Measurements from ENCODE around the gene DNM1.
A peak's percentile ranks its signal among the peaks of the same experiment; 100 is the strongest.
"Not testable (repeated sequence)": the region's sequence is repeated elsewhere in the genome, so short reads cannot be mapped to it uniquely, and the experiment has no call there.

DNM1 gene

DNA sequence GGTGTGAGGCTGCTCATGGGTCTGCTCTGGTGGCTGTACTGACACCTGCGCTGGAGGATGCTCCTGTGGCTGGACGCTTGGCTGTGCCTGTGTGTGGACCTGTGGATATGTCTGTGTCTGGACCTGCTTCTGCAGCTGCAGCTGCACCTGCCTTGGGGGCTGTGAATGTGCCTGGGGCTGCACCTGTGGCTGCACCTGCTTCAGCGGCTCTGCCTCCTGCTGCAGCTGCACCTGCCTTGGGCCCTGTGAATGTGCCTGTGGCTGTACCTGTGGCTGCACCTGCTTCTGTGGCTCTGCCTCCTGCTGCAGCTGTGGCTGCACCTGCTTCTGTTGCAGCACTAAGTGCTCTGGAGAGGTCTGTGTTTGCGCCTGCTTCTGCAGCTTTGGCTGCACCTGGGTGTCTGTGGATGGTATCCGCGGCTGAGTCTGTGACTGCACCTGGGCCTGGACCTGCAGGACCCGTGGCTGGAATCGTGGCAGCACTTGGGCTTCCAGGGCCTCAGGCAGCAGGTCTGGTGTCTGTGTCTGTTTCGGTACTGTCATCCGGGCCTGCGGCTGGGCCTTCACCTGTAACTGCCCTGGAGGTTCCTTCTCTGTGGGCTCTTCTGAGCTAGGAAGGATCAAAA, 24.3 kb upstream of the DNM1 start:
- DNase-seq (ENCODE audit: low spot score), result no peak

DNA sequence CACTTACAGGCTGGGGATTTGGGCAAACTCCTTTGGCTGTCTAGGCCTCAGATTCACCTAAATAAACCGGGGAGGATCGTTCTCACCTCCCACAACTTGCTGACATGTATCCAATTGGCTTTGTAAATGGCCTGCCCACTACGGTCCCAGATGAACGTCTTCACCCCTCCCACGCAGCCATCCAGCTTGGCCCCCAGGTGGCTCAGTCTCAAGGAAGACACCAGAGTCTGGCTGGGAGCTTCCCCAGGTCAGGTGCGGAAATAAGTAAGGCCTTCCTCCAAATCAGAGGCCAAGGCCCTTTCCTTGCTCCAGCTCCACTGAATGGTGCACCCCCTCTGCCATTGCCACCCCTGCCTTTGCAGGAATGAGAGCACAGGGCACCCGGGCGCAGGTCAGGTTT, 23.2 kb upstream of the DNM1 start:
- DNase-seq (ENCODE audit: low spot score), result no peak

DNA sequence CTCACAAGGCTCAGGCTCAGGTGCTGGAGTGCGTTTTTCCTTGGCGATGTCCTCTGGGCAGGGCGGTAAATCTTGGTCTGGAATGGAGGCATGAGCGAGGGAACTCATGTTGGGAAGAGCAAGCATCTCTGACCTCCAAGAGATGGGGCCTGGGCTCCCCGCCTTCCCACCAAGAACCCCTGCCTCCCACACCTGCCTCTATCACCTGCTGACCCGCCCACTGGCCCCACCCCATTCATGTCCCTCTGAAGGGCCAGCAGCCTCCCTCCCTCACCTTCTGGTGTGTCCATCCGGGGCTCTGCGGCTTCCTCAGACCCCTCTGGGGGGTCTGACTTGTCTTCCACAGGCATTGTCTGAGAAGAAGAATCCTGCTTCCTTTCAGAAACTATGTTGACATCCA, 22.7 kb upstream of the DNM1 start:
- DNase-seq (ENCODE audit: low spot score), result no peak

DNA sequence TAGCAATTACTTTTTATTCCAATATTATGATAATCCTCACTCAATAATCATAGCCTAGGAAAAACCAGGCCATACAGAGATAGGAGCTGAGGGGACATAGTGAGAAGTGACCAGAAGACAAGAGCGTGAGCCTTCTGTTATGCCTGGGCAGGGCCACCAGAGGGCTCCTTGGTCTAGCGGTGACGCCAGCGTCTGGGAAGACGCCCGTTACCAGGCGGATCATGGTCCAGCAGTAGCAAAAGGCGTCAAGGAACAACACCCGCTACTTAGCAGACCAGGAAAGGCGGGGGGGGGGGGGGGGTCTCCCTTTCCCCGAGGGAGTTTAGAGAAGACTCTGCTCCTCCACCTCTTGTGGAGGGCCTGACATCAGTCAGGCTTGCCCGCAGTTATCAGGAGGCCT, 21.7 kb upstream of the DNM1 start:
- not testable (repeated sequence) for DNase-seq (ENCODE audit: low spot score)

DNA sequence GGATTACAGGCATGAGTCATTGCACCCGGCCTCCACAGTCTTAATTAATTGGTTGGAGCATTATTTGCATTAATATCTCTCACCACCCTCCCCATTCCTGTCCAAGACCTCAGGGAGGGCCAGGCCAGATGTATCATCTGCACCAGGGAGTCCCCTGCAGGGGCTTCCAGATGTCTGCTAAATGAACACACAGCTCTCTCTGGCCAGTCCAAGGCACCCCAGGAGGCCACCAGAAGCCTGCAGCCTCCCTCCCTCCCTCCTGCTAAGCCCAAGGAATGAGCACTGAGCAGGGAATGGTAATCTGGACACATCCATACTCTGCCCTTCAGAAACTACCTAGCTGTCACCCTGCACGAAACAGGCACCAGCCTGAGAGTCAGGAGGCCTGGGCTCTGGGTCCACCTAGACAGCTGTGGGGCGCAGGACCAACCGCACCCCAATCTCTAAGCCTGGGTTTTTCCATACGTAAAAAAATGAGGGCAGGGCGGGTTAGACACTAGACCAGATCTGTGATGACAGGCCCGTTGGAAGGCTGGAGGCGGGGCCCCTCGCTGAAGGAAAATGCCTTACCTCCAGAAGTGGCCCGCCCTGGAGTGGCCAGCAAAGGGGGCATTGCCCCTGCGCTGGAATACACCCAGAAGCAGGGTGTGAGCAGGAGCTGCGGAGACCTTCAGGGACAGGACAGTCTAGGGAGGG, 20.1 kb upstream of the DNM1 start:
- no peak for DNase-seq (ENCODE audit: low spot score)

DNA sequence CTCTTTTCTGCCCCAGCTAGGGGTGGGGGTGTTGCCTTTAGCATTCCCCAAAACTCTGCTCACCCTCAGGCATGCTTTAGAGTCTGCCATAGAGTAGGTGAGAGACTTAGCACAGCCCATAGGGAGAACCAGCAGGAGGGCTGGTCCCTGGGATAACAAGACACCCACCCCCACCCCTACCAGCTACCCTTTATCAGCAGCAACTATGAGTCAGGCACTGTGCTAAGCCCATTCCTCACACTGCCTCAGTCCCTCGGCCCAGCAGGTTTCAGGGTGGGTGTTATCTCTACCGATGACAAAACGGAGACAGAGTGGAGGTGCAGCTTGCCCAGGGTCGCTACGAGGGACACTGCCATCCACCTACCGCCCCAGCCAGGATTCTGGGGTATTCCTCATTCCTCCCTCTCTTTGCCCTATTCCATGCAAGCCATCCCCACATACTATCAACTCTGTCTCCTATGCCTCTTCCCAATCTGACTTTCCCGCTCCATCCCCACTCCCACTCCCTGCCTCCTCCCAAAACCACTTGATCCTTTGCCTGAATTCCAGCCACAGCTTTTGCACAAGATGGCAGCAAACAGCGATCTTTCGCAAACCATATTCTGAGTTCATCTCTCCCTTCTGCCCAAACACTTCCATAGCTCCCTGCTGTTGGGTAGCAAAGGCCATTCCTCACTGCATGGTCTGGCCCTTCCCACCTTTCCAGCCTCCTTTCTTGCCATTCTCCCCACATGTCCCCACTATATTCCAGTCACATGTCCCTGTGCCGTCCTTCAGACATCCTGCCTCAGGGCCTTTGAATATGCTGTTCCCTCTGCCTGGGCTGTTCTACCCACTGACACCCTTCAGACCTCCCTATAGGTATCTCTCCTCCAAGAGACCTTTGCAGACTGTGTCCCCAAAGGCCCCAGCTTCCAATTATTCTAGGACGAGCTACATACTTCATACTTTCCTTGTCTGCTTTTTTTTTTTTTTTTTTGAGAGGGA, 16.9 kb upstream of the DNM1 start:
- no peak for DNase-seq (ENCODE audit: low spot score)

DNA sequence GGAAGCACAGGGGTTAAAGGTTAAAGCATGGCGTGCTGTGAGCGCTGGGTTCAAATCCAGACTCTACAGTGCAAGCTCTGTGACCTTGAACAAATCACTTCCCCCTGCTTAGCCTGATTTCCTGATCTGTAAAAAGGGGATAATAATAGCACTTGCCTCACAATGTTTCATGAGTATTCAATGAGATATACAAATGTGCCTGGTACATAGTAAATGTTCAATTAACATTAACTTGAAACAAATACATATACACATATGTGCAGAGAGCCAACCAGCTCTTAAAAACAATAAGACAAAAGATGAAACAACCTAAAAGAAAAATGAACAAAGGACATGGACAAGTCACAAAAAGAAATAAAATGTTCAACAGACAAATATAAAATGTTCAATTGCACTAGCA, 15.8 kb upstream of the DNM1 start:
- no peak for DNase-seq (ENCODE audit: low spot score)

DNA sequence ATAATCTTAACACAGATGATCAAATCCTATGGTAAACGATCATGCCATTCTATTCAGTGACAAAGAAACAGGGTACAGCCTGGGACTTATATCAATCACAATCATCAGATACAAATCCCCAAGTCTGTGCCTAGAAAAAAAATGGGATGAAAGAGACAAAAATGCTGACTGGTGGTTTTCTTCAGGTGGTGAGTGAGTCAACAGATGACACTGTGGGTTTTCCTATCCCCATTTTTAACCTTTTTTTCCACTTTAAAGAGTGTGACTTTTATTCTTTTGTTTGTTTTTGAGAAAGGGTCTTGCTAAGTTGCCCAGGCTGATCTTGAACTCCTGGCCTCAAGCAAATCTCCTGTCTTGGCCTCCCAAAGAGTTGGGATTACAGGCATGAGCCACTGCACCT, 15.0 kb upstream of the DNM1 start:
- DNase-seq (ENCODE audit: low spot score), result no peak

DNA sequence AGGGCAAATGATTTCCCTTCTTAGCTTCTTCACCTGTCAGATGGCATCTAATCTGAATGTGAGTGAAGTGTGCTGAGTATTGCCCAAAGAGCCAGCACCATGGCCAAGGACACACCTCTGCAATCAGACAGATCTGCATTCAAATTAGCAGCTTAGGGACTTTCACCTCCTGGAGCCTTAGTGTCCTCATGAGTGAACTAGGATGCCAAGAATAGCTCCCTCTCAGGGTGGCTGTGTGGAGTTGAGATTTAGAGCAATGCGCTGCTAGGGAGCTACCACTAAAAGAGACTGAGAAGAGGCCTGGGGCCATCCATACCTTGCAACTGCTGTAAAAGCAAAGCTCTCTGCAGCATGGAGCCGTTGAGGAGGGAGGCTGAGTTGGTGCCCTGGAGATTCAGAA, 13.2 kb upstream of the DNM1 start:
- DNase-seq (ENCODE audit: low spot score), result no peak

DNA sequence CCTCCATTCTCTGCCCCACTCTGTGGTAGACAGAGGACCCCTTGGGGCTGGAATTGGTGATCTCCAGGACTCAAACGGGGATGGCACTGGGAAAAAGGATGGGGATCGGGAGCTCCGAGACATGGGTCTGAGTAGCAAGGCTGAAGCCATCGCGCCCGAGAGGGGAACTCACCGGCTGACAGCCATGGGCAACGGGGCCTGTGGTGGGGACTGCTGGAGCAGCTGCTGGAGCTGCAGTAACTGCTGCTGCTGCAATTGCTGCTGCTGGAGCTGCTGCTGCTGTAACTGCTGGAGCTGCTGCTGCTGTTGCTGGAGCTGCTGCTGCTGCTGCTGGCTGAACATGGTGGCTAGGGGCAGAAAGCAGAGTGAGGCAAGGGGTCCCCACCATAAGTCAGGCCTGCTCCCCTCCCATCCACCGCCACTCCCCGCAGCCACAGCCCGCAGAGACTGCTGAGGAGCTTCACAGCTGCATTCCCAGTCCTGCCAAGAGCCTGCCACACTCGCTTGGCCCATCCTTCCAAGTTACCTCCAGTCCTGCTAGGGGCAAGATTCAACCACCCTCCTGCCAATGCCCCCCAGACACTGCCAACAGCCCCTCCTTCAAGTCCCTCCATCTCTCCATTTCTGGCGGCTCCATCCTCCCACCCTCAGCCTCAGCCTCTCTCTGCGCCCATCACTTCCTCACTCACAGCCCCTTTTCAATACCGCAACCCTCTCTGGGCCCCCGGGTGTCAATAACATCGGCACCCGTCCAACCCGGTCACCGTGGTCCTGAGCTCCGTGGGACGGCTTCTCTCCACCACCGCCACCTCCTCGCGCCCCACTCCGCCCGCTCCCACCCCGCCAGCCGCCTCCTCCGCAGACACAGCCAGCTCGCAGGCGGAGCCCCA, 12.4 kb upstream of the DNM1 start:
- no peak for DNase-seq (ENCODE audit: low spot score)

DNA sequence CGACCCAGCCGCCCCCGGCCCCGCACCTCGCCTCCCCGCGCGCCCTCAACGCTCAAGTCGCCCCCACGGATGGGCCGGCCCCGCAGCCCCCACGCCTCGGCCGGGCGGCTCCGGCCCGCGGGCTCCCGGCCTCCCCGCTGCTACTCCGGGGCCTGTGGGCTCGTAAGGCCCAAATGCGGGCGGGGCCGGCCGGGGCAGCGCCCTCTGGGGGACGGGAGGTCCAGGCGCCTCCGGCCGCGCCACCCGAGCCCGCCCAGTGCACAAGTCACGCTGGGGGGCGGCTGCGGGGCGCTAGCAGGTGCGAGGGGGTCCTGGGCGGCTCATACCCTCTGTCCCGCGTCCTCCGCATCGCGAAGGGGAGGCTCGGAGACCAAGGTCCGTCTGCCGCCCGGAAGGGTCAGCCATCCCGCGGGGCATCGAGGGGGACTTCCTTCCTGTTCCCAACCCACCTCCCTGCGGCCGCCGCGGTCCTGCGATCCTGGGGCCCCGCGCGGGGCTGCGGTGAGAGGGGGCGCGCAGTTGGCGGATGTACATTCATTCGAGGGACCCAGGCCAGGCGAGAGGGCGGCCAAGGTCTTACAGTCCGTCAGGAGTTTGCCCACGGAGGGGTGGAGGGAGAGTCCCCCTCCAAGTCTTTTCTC, 11.7 kb upstream of the DNM1 start, which contains the start of gene CIZ1:
CIZ1 (minus strand) TSS at position 167 of the 641 bp plus-strand sequence. CDS start 715 bp downstream, outside the sequence.
- DNase-seq (ENCODE audit: low spot score), result peak; percentile 77

DNA sequence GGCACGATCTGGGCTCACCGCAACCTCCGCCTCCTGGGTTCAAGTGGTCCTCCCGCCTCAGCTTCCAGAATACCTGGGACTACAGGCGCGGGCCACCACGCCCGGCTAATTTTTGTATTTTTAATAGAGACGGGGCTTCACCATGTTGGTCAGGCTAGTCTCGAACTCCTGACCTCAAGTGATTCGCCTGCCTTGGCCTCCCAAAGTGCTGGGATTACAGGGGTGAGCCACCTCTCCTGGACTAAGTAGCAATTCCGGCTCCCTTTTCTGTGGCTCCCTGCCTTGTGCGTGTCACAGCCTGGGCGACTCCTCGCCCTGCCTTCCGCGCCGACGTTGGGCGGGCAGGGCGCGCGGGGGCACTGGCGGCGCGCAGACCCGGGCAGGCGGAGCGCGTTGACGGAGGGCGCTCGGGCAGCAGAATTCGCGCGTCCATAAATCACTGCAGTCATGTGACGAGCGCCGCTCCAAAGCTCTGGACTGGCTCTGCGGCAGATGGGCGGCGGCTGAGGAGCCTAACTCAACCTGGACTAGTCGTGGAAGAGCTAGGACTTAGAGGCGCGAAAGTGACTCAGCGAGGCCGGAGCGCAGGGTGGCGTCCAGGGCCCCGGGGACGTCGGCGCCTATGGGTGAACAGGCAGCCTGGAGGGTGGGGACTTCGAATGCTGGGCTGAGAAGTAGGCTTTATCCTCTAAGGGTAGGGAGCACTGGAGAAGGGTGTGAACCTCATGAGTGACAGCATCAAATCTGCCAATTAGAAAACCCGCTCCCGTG, 10.4 kb upstream of the DNM1 start:
- DNase-seq (ENCODE audit: low spot score), result peak; percentile 30

DNA sequence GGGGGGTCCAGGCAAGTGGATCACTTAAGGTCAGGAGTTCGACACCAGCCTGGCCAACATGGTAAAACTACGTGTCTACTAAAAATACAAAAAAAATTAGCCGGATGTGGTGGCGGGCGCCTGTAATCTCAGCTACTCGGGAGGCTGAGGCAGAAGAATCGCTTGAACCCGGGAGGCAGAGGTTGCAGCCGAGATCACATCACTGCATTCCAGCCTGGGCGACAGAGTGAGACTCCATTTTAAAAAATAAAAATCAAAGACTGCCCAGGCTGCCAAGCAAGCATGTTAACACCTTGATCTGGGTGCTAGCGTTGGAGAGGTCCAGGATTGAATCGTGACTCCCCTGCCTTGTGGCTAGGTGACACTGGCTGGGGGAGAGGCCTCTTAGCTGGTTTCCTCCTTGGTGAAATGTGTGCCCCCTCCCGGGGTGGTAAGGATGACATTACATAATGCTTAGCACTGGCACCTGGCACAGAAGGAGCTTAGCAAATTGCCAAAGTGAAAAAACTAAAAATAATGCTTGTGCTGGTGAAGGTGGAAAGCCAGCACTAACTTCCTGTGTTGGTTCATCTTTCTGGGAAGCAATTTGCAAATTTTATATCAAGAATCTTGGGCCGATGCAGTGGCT, 9.6 kb upstream of the DNM1 start:
- no peak for DNase-seq (ENCODE audit: low spot score)

DNA sequence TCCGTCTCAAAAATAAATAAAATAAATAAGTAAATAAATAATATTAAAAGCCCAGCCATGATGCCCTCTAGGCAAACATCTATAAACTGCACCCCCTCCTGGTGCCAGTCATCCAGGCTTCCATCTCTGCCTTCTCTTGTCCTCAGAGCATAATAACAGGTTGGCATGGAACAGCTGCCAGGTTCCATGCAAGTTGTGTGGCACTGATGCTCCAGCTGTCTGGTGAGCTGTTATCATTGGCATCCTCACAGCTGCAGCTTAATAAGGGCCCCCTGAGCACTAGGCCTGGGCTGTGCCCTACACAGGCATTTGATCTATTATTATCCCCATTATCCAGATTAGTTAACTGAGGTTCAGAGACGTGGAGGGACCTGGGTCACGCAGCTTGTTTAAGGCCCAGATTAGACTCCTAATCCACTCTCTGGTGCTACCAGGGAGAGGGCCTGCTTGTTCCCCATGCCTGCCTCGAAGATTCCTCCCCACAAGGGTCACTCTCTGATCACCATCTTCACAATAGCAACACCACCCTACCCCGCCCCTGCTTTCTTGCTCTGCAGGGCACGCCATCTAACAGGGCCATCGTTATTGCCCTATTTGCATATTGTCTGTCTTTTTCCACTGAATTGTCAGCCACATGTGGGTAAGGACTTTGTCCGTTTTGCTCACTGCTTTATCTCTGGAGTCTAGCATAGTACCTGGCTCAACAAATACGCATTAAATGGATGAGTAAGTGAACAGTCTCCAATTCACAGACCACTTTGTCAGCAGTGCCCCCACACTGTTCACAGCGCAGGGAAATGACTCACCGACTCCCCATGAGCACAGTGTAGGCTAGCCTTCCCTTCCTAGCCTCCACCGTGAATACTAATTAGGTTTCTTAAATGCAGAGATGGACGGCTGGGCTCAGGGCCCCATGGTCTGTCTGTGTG, 1.5 kb upstream of the DNM1 start:
- peak; percentile 42 for DNase-seq (ENCODE audit: low spot score)

DNA sequence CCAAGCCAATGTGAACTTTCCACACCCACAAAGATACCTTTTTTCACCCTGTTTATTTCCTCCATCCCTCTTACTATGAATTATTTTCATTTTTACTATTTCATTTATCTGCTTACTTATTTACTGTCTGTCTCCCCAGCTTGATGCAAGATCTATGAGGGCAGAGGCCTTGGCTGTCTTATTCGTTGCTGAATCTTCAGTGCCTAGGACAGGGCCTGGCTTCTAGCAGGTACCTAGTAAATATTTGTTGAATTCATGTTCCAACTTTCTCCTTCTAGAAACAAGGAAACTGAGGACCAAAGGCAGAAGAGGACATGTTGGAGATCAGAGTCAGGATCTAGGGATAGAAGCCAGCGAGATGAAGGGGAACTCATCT, 543 bp upstream of the DNM1 start:
- no peak for DNase-seq (ENCODE audit: low spot score)

DNA sequence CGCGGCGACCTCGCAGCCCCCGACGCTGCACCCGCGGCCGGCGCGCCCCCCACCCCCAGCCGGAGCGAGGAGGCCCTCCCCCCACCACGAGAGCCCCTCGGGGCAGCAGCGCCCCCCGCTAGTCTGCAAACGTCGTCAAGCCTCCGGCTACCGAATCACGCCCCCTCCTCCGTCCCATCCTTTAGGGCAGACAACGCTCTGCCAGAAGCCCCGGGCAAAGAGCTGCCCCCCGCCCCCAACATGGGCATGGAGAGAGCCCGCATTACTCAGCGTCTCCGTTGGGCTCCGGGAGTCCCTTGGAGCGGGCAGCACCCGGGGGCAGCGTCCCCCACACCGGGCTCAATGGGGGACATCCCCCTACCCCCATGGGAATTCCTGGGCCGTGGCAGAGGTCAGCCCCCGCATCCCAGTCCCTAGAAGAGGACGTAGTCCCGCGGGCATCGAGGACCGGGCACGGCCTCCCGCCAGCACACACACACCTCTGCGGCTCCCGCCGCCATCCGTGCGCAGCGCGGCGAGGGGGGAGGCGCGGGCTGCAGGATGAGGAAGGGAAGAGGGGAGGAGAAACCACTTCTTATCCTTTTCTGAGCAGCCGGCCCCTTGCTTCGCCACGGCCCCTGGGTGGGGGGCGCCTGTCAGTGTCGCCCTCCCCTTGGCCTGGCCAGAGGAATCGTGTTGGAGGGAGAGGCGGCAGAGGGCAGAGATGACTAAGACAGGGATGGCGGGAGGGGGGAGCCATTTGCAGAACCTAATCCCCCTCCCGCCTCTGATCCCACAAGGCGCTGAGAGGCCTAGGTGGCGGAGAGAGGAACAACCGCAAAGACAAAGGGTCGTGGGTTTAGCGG, 750 bp downstream of the DNM1 start:
- DNase-seq (ENCODE audit: low spot score), result no peak

DNA sequence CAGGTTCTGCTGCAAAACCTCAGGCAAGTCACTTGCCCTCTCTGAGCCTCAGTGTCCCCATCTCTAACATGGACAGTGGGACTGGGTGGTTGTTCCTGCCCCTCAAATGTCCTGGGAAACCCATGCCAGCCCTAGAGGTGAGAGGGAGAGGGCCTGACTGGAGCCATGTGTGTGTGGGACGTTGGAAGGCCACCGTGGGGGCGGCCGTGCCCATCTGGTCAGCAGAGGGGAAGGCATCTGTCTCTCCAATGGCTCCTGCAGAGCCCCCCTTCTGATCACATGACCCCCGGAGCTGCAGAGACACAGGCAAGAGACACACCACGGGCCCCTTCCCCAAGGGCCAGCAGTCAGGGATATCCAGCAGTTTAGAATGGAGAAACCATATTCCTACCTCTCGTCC, 1.7 kb downstream of the DNM1 start:
- DNase-seq (ENCODE audit: low spot score), result no peak

Data from putamen (tissue), 1 donor.